Fibroblast of skin of back (primary cell): ENCODE results near the gene FRS2.
A peak's percentile ranks its signal among the peaks of the same experiment; 100 is the strongest.

Experiments used
- DNase-seq: peaks from one replicate; pipeline ENCODE4 v3.0.0-alpha.2; 2013

The FRS2 gene

DNA sequence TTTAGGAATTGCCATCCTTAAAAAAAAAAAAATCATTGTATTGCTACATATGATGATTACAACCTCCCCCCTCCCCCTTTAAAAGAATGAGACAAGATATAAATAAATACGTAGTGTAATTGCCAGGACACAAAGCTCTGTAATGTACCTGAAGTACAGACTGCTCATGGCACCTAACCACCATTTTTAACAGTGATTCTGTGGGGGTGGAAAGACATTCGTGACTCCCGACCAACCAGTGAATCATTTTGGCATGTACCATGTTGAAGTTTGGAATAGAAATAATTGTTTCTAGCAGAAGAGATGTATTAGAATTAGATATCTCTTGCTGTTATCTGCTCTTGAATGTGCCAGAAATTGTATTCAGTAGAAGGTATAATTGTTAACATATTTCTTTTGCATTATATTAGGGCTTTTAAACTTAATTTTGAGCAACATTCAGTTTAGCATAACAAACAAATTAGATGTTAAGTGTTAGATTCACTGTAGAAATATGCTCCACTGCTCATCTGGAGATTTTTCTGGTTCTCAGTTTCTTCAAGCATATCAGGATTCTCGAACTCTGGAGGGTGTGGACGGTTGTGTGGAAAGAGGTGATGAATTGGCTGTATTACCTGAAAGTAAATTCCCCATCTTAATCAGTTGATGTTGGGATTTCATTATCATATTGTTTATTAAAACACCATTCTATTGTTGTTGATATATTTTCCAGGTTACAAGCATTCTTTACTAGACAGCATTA lies 31.1 kb downstream of the FRS2 start:
- peak; percentile 32 for DNase-seq

DNA sequence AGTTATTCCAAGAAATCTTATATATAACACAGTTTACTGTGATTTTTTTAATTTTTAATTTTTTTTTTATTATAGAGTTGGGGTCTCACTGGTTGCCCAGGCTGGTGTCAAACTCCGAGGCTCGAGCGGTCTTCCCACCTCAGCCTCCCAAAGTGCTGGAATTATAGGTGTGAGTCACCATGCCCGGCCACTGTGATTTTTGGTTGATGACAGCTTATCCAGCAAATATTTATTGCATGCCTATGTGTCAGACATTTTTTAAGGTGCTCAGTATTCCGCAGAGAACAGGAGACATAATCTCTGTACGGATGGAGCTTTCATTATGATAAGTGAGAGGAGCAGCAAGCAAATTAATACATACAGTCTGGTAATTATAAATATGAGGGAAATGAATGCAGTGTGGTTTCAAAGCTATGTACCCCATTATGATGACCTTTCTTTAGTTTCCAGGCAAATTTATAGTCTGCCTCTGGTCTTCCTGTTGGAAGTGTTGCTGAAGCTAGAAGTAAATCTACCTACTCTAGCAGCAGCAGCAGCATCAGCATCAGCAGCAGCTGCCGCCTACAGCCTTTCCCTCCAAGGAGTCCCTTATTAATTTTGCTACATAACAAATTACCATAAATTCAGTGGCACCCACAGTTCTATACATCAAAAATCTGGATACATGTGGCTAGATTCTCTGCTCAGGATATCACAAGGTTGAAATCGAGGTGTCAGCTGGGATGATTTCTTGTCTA lies 32.3 kb downstream of the FRS2 start:
- peak; percentile 87 for DNase-seq

DNA sequence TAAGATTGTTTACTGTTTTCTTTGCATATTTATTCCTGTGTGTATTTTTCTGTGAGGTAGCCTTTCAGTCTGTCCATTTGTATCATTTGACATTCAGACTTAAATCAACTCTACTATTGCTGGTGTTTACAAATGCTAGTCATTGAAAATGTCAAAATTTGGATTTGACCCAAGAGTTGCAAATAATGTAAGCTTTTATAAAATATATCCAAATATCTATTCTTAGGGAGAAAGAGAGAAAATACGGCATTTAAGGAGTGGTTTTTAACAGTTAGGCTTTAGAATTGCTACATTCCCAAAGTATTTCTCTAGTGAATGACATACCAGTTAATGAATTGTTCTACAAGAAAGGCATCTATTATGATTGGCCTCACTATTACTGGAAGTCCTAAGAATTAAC lies 37.9 kb downstream of the FRS2 start:
- DNase-seq, result no peak

DNA sequence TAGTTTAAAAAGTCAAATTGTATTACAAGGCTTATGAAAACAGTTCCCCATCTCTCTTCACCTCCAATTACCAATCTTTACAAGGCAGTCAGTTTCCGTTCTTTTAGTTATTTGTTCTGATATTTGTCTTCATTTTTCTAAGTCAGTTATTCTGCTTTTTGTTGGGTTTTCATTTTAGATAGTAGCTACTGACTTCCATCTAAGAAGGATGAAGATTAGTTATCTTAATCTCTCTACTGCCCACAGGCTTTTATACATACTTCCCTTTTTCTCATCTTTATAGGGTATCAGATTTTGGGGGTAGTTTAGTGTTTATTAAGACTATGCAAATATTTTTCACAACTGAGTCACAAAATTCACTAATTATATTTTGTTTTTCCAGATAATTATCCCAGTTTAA lies 38.4 kb downstream of the FRS2 start:
- DNase-seq, result no peak

DNA sequence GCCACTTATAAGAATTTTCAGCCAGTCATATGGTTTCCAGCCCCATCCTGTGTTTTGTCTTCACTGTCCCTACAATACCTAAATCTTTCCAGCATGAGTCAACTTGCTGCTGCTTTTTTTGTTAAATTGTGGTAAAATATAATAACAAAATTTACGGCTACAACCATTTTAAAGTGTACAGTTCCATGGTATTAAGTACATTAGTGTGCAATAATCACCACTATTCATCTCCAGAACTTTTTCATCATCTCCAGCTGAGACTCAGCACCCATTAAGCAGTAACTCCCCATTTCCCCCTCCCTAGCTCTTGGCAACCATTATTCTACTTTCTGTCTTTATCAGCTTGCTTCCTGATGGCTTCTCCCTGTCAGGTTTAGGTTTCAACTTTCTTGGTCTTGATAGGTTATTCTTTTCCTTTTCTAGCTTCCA lies 39.1 kb downstream of the FRS2 start:
- DNase-seq, result peak; percentile 74

DNA sequence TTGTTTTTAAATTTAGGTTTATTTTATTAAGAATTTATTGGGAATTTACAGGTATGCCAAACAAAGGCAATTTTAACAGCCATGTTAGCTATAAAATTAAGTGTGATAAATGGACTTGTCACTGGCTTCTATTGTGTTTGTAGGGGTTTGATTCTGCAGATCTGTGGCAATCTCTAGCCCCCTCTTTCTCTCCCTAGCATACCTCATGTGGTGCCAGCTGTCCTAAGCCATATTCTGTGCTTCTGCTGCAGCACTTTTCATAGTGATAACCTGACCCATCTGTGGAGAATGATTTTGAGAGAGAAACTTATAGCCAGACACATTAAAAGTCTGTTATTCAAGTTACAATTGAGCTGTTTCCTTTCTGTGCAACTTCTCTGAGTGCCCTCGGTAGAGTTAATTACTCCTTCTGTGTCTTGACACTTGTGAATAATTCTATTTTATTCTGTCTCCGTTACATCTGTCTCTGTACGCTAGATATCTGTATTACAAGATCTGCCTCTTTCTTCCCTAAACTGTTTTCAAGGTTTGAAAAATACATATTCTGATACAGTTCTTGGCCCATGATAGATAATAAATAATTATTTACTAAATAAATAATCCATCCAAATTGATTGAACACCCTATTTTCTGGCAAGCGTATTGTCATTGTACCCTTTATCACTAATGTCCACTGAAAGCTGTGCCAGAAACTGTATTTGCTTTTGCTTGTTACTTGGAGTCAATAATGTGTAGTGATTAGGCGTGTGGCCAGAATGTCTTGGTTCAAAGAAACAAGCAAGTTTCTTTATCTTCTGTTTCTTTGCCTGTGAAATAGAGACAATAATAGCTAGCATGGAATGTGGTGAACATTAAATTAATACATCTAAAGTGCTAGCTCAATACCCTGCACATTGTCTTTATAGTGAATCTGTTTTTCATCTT lies 40.0 kb downstream of the FRS2 start:
- DNase-seq, result no peak

DNA sequence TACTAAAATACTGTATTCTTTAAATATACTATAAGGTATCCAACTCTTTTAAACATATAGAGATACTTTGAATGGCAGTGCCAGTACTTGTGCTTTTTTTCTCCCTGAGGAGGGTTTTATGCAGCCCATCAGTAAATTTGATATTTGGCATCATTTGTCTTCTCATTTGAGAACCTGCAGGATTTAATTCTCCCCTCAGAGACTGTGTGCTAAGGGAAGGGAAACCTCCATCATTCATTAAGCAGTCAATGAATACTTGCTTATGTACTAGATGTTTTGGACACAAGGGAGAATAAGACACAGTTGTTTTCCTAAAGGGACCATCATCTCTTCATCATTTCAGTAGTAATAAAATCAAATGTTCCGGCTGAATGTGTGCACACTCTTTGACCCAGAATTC lies 40.8 kb downstream of the FRS2 start:
- DNase-seq, result no peak

DNA sequence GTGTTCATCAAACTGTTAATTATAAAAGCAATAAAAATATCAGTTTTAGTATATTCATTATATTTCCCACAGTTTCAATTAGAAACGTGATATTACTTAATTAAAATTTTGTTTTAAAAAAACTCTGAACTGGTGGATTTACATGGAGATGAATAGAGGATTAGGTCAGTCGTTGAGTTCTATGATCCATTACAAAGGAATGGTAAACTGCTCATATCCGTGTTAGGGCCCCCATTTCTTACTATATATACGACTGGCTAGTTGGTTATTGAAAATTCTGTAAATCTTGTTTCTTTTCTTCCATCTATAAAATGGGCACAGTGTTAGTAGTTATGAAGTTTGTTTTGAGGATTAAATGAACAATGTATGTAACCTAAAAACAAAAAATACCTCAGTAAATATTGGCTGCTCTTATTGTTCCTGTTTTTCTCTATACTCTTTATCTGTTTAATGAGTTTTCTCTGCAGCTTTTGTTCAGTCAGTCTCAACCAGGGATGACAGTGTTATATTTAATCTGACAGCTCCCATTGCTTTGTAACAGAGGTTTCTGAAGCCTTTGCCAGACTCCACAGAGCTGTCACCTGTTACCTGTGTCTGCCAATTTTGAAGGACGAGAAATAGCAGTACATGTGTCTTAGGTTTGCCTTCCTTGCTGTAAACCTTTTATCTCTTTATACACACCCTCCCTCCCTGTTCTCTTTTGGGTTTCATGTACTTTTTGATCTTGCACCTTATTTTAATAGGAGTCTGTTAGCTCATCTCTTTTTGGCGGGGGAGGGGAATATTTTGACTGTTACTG lies 41.5 kb downstream of the FRS2 start:
- peak; percentile 42 for DNase-seq

DNA sequence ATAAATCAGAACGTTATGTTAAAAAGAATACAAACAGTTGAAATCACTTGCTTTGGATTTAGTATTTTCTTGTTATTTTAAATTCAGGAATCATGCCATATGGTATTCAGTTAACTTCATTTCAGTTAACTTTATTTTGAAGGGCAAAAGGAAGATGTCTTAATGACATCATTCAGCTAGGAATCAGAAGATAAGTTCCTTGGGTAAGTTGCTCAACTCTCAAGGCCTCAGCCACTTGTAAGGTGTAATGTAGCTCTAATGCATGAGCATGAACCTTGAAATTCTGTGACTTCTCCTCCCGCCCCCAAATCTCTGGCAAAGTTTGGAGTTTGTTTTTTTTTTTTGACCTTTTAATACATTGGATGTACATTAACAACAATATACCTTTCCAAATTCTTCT lies 42.6 kb downstream of the FRS2 start:
- DNase-seq, result peak; percentile 32

DNA sequence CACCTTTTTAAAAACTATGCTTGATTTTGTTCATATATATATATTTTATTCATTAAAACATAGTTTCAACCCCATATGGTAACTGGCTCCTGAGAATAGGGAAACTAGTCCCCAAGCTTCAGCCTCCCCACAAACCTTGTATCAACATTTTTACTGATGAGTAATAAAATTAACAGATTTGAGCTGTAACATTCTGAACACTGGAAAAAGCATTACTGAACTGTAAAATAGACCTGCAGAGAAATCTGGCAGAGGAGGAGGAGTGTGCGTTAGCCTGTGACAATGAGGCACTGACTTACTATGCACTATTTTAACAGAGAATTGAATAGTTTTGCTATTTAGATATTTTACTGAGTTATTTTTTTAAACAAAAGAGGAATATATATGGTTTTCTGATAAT lies 43.1 kb downstream of the FRS2 start:
- DNase-seq, result peak; percentile 62

DNA sequence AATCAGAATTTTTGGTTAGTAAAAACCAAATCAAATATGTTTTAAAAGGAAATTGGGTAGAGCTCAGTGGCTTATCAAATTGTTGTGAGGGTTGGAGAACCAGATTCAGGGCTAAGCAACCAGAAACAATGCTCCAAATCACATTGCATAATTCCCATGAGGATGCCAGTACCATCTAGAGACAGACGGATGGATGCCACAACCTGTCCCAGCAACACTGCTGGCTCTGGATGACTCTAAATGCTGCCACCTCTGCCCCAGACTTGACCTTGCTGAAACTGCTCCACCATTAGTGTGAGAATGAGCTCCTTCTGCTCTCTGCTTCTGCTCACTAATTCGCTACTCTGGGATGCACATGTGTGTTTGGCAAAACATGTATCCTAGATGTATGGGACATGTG lies 43.9 kb downstream of the FRS2 start:
- DNase-seq, result no peak

DNA sequence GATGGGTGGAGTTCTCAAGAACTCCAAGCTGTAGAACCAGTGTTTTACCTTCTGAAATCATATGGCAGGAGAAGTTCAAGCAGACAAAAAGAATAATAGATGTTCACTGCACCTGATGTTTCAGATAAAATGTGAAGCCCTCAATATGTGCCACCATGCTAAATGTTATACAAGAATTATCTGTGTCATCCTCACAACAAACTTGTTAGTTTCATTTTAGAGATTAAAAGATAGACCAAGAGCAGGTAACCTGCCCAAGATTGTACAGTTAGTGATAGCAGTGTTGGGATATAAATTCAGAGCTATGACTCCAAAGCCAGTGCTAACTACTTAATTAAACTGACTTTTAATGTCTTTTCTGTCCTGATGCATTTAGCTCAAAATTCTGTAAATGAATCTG lies 44.7 kb downstream of the FRS2 start:
- DNase-seq, result no peak

DNA sequence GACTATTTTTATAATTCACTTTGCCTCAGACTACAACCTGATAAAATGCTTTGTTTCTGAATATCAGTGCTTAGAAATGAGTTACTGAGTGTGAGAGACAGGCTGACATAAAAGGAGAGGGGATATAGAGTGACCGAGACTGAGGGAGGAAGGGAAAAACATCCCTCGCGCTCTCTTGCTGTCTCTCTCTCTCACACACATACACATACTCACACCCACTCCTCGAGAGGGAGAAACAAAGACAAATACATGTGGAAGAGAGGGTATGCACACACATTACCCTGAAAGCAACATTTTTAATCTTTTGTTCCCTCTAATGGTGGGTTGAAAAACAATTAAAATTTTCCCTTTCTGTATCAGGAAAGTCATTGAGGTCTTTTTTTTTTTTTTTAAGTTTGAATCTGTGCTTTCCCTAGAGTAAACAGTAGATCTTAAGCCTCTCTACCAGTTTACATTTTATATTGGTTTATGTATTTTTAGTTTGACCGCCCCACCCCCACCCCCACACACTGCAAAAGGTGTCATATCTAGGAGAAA lies 45.3 kb downstream of the FRS2 start:
- no peak for DNase-seq

DNA sequence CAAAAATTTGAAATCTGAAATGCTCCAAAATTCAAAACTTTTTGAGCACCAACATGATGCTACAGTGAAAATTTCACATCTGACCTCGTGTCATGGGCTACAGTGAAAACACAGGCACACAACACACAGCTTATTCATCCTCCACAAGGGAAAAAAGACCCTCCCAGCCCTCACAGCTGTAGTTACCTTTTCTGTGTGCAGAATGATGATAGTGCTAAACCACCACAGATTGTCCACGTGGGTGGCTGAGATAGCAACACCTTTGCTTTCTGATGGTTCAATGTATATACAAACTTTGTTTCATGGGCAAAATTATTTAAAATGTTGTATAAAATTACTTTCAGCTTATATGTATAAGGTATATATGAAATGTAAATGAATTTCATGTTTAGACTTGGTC lies 46.8 kb downstream of the FRS2 start:
- no peak for DNase-seq

DNA sequence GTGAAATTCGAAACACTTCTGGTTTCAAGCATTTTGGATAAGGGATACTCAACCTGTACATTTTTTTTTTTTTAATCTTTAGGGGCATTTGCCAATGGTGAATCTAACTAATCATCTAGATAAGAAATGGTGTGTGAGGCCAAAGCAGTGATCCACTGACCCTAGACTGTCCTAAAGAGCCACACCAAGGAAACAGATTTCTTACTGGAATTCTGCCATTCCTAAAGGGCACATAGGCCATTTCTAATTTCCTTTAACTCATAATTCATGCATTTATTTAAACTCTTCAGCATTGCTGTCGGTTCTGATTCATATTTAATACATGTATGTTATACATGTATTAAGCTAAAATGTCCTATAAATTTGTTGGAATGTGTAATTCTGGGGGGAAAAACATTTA lies 47.2 kb downstream of the FRS2 start:
- DNase-seq, result no peak

DNA sequence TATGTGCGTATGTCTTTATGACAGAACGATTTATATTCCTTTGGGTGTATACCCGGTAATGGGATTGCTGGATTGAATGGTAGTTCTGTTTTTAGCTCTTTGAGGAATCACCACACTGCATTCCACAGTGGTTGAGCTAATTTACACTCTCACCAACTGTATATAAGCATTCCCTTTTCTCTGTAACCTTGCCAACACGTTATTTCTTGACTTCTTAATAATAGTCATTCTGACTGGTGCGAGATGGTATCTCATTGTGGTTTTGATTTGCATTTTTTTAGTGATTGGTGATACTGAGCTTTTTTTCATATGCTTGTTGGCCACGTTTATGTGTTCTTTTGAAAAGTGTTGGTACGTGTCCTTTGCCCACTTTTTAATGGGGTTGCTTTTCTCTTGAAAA lies 49.7 kb downstream of the FRS2 start:
- peak; percentile 69 for DNase-seq

DNA sequence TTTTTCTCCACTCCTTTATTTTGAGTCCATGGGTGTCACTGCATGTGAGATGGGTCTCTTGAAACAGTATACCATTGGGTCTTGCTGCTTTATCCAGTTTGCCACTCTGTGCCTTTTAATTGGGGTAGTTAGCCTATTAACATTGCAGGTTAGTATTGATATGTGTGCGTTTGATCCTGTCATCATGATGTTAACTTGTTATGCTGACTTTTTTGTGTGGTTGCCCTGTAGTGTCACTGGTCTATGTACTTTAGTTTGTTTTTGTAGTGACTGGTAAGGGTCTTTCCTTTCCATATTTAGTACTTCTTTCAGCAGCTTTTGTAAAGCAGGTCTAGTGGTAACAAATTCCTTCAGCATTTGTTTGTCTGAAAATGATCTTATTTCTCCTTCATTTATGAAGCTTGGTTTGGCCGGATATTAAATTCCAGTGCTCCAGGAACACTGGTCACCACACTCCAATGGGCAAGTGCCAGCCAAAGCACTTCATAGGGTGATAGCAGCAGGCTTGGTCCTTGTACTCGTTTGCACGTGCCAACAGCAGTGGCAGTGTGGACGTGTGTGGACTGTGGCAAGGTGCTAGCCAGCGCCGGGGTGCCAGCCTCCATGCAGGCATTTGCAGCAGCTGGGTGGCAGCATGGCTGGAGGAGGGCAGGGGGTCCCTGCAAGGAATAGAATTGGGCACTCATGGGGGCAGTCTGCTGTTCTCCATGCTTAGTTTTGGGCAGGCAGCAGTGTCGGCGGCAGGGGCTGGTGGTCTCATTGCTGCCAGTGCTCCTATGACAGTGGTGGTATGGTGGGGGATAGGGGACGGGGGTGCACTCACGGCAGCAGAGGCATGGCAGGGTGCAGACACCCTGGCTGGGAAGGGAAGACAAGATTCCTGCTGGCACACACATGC lies 53.5 kb downstream of the FRS2 start:
- DNase-seq, result no peak

DNA sequence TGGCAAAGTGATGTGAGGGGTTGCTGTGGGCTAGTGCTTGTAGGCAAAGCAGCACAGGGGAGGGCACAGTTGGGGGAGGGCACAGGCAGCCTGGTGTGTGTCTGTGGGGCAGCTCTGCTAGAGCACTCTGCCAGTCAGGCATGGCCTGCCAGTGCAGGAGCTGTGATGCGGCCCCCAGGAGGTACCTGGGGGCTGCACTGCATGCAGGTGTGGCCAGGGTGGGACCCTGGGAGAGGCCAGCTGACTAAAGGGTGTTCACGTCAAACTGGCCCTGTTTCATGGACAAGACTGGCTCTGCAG lies 54.1 kb downstream of the FRS2 start:
- no peak for DNase-seq

DNA sequence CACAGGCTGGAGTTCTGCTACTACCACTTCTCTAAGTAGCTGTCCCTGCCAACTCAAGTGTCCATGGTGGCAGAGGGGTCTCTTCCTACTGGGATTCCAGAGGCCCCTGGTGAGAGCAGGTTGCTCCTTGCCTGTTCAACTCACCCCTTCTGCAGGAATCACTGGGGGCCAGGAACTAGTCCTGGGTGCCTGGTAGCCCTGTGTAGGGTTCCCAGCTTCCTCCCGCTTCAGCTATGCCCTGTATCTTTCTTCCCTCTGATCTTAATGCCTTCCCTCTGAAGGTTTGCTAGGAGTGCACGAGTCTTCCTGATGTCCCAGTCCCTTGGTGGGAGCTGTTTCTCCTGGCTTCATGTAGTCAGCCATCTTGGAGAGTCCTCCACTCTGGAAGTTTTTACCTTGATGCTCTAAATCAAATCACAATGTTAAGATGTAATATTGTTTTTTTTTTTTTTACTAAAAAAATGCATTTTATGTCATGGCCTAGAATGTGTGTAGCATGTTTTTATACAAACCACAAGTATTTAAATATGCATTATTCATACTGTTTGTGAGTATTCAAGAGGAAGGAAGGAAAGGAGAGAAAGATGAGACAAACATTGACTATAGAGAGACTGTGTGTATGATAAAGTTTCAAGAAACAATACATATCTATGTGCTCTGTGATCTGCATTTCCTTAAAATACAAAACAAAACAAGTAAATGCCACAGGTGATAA lies 54.7 kb downstream of the FRS2 start:
- DNase-seq, result peak; percentile 72

DNA sequence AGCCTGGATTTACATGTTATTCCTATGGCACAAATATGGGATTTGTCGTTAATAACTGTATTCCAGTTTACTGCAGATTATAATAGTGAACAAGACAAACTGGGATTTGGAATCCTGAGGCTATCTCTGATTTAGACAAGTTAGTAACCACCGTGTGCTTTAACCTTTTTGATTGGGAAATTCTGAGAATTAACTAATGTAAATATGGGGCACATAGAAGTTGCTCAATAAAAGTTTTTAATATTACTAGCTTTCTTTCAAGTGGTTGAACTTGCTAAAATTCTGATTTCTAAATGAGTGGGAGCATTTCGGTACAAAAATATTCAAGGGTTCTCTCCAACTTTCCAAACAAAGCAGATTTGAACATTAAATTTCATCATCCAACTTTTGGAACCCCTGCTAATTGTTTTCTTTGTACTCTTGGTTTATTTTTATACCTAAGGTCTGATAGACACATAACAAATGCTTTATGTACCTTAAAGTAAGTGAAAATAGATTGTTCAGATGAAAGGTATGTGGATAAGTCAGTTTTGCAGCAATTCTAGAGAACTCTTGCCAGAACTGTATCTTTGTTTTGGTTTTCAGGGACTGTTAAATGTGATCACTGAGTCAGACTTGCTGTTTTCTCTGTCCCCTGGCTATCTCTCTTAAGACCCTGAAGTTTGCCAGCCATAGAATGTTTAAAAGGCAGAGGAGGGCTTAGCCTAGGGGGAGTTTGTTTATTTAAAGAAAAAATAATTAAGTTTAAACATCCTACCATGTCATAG lies 57.5 kb downstream of the FRS2 start:
- DNase-seq, result peak; percentile 81
